CD8-positive, alpha-beta memory T cell (primary cell): ENCODE results near the gene EWSR1. TPM values are rescaled to one million over a fixed set of nuclear protein-coding genes. Genes with fewer than 3 reads are reported as not detected.
"Not testable (repeated sequence)": the region's sequence is repeated elsewhere in the genome, so short reads cannot be mapped to it uniquely, and the experiment has no call there.

Experiments used
- CTCF ChIA-PET: fragments of 350-600 bp; sonication (Branson Sonifier 250); formaldehyde crosslinking; loops from one replicate; lab custom pipeline; 2021; ENCODE audit warnings: antibody characterized with exemption; lab: Charles Lee
- POLR2A ChIA-PET: fragments of 350-600 bp; sonication (Branson Sonifier 250); formaldehyde crosslinking; loops from one replicate; lab custom pipeline; 2021; ENCODE audit warnings: antibody characterized with exemption; lab: Charles Lee
- DNase-seq, 5 donors: peaks; one replicate each; pipeline versions ENCODE4 v3.0.0 to v3.0.0-alpha.2; 2020 to 2022; ENCODE audit warnings: mixed read lengths in 1 of 5
- H3K27ac ChIP-seq: one replicate; pipeline ENCODE4 v1.7.0; 2013; ENCODE audit warnings: low read depth, mild to moderate bottlenecking, low read length, moderate library complexity
- H3K27me3 ChIP-seq: 2 replicates; pipeline ENCODE4 v1.7.0; 2013; ENCODE audit warnings: low read length, mild to moderate bottlenecking; ENCODE audit not compliant: insufficient read depth, poor library complexity, severe bottlenecking
- H3K36me3 ChIP-seq: 2 replicates; pipeline ENCODE4 v1.7.0; 2013; ENCODE audit warnings: mild to moderate bottlenecking, low read length, moderate library complexity; ENCODE audit not compliant: insufficient read depth
- H3K4me1 ChIP-seq: 2 replicates; pipeline ENCODE4 v1.7.0; 2013; ENCODE audit warnings: mild to moderate bottlenecking, low read length, moderate library complexity; ENCODE audit not compliant: insufficient read depth
- H3K4me3 ChIP-seq: 2 replicates; pipeline ENCODE4 v1.7.0; 2013; ENCODE audit warnings: mild to moderate bottlenecking, low read length
- H3K9me3 ChIP-seq: 2 replicates; pipeline ENCODE4 v1.7.0; 2013; ENCODE audit warnings: mild to moderate bottlenecking, low read length
- H3K27ac Mint-ChIP-seq, 8 donors: one replicate each; pipeline ENCODE4 v1.8.0; 2020 to 2021; ENCODE audit warnings: mixed read lengths in 8 of 8, mild to moderate bottlenecking in 6 of 8, inconsistent platforms in 3 of 8, moderate library complexity in 3 of 8
- H3K27me3 Mint-ChIP-seq, 2 donors: one replicate each; pipeline ENCODE4 v1.8.0; 2020 to 2021; ENCODE audit warnings: mixed read lengths in 2 of 2, mild to moderate bottlenecking in 1 of 2, moderate library complexity in 1 of 2
- H3K36me3 Mint-ChIP-seq, 3 donors: one replicate each; pipeline ENCODE4 v1.8.0; 2020 to 2021; ENCODE audit warnings: mixed read lengths in 3 of 3, inconsistent platforms in 1 of 3, mild to moderate bottlenecking in 1 of 3
- H3K4me1 Mint-ChIP-seq, 3 donors: one replicate each; pipeline ENCODE4 v1.8.0; 2020 to 2021; ENCODE audit warnings: mixed read lengths in 3 of 3, inconsistent platforms in 1 of 3, mild to moderate bottlenecking in 1 of 3
- H3K4me3 Mint-ChIP-seq, 7 donors: one replicate each; pipeline ENCODE4 v1.8.0; 2020 to 2021; ENCODE audit warnings: mixed read lengths in 7 of 7, mild to moderate bottlenecking in 6 of 7, moderate library complexity in 4 of 7, inconsistent platforms in 2 of 7
- H3K9me3 Mint-ChIP-seq, 5 donors: one replicate each; pipeline ENCODE4 v1.8.0; 2020 to 2022; ENCODE audit warnings: mixed read lengths in 5 of 5, mild to moderate bottlenecking in 3 of 5, moderate library complexity in 2 of 5, inconsistent platforms in 1 of 5
- polyA plus RNA-seq: library from polyadenylated mRNA; unstranded; fragments of 300-500 nt; fragmentation: Illumina TruSeq; gene quantifications from one replicate; pipeline ENCODE4 v1.2.3, GENCODE V29; 2021
- total RNA-seq, 2 experiments: library from RNA; stranded (reverse); gene quantifications; one replicate each; pipeline ENCODE4 v1.2.3, GENCODE V29; 2021

Gene EWSR1
- total and polyA plus RNA-seq, 3 experiments from 2014 or later = 219 to 327 (median 312) TPM

DNA sequence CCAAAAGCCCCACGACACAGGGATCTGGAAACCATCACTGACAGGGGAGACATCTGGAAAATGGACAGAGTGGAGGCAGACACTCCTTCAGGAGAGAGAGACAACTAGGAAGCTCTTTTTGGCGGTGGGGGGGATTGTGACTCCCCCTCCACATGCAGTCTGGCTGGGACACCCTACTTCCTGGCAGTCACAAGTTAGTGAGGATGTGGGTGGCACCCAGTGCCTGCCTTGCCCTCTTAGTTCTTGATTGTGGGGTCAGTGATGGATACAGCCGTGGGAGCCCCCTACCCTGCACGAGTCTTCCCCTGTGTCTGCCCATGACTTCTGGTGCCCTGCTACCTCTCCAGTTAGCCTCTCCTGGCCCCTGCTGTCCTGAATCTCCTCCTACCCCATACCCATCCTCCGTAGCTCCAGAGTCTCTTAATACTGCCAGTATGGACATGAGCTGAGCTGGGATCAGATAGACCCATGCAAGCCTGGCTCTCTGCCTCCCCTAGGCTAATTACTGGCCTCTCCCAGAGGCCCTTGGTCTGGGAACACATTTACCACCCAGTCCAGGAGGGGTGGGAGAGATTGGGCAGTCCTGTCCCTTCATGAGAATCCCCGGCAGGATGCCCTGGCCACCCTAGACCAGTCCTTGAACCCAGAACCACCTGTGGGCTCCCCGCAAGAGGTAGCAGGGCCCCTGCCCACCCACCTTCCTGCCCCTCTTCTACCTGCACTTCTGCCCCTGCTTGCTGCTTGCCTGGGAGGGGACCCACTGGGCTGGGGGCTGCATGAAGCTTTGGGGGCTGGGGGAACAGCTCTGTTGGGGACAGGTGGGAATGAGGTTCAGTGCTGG lies 23.1 kb upstream of the EWSR1 start:
- H3K36me3 Mint-ChIP-seq = peaks cover 0 to 12% (median 0%) of the 10 kb centered on the region in 3 donors
- peaks cover 0 to 11% (median 6%) of the 10 kb centered on the region in 5 donors for H3K9me3 Mint-ChIP-seq
- Histone ChIP-seq H3K27ac (no peak overlapping the region), H3K36me3 (no peaks in the 10 kb centered on the region), H3K27me3 (no peaks in the 10 kb centered on the region), H3K9me3 (no peaks in the 10 kb centered on the region), H3K4me3 (no peak overlapping the region), H3K4me1 (no peaks in the 10 kb centered on the region)
- peak in 1 of 5 donors; percentile 21 for DNase-seq
- H3K27ac Mint-ChIP-seq = no peak overlapping the region
- H3K4me3 Mint-ChIP-seq = no peak overlapping the region
- peaks cover 14 to 25% of the 10 kb centered on the region in 2 donors for H3K27me3 Mint-ChIP-seq
- POLR2A ChIA-PET = no interaction called here
- CTCF ChIA-PET = interaction anchor here (0.7 to 2.3 kb wide), 13 partner anchors 7 to 644 kb away, joined by 3 to 19 read pairs (median 4); partner anchors contain the start of gene EWSR1
- H3K4me1 Mint-ChIP-seq = peaks cover 0 to 2% (median 0%) of the 10 kb centered on the region in 3 donors

DNA sequence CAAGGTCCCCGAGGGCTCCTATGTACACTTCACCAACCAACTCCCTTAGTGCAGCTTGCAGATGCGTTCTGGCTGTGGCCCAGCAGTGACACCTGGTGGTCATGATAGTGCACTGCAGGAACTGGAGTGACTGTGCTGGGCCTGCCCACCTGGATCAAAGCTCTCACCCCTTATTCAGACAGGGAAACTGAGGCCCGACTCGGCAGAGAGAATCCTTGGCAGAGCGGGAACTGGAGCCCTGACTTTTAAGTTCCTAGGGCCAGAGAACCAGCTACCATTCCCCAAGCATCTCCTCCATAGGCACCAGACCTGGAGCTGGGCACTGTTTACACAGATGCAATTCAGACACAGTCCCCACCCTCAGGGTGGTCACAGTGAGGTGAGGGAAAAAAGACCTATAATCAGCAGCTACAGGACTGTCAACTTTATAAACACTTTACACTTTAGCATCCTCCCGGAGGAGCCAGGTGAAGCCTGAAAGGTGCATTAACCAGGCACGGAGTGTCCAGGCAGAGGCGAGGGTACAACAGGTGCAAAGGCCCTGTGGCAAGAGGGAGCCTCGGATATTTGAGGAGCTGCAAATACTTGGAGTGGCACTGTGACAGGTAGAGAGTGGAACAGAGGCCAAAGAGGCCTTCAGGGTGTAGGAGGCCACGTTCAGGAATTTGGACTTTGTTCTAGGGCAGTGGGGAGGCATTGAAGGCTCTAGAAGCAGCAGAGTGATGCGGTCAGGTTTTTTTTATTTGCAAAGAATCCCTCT lies 22.3 kb upstream of the EWSR1 start:
- Histone ChIP-seq H3K4me1 (no peaks in the 10 kb centered on the region), H3K36me3 (no peaks in the 10 kb centered on the region), H3K27me3 (no peaks in the 10 kb centered on the region), H3K4me3 (no peak overlapping the region), H3K27ac (no peak overlapping the region), H3K9me3 (no peaks in the 10 kb centered on the region)
- Mint-ChIP-seq H3K4me1 (peaks cover 0 to 2% (median 0%) of the 10 kb centered on the region in 3 donors), H3K36me3 (peaks cover 0 to 9% (median 0%) of the 10 kb centered on the region in 3 donors), H3K27me3 (peaks cover 14 to 25% of the 10 kb centered on the region in 2 donors), H3K4me3 (no peak overlapping the region), H3K9me3 (peaks cover 0 to 11% (median 6%) of the 10 kb centered on the region in 5 donors), H3K27ac (no peak overlapping the region)
- POLR2A ChIA-PET = no interaction called here
- DNase-seq = peak; percentile 46 to 74 (median 52)
- CTCF ChIA-PET = interaction anchor here (0.7 to 2.3 kb wide), 14 partner anchors 8 to 645 kb away, joined by 3 to 19 read pairs (median 4); partner anchors contain the start of gene EWSR1

DNA sequence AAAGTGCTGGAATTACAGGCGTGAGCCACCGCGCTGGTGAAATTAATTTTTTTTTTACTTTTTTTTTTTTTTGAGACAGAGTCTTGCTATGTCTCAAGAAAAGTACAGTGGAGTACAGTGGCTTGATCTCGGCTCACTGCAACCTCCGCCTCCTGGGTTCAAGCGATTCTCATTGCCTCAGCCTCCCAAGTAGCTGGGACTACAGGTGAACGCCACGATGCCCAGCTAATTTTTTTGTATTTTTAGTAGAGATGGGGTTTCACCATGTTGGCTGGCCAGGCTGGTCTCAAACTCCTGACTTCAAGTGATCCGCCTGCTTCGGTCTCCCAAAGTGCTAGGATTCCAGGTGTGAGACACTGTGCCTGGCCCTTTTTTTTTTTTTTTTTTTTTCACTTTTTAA lies 20.2 kb upstream of the EWSR1 start:
- H3K9me3 Mint-ChIP-seq, H3K4me1 Mint-ChIP-seq, H3K36me3 Mint-ChIP-seq, DNase-seq, H3K36me3 ChIP-seq, H3K4me3 Mint-ChIP-seq, H3K27ac ChIP-seq, H3K4me1 ChIP-seq, H3K27me3 ChIP-seq, H3K9me3 ChIP-seq, H3K4me3 ChIP-seq, POLR2A ChIA-PET, H3K27ac Mint-ChIP-seq: not testable (repeated sequence)
- H3K27me3 Mint-ChIP-seq = peaks cover 13 to 16% of the 10 kb centered on the region in 2 donors
- CTCF ChIA-PET = interaction anchor here (0.6 kb wide), 1 partner anchor 392 kb away, joined by 3 read pairs; no protein-coding TSS in a partner anchor

DNA sequence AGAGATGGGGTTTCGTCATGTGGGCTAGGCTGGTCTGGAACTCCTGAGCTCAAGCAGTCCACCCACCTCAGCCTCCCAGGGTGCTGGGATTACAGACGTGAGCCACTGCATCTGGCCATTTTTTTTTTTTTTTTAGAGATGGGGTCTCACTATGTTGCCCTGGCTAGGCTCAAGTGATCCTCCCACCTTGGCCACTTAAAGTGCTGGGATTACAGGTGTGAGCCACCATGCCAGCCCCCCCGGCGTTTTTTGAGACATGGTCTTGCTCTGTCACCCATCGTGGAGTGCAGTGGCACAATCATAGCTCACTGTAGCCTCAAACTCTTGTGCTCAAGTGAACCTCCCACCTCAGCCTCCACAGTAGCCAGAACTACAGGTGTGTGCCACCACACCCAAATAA lies 16.8 kb upstream of the EWSR1 start:
- H3K9me3 ChIP-seq = no peaks in the 10 kb centered on the region
- H3K4me1 ChIP-seq = no peaks in the 10 kb centered on the region
- H3K27ac ChIP-seq = no peak overlapping the region
- Mint-ChIP-seq H3K27me3 (peaks cover 4 to 7% of the 10 kb centered on the region in 2 donors), H3K4me3 (no peak overlapping the region), H3K9me3 (no peaks in the 10 kb centered on the region), H3K36me3 (no peaks in the 10 kb centered on the region), H3K4me1 (no peaks in the 10 kb centered on the region), H3K27ac (no peak overlapping the region)
- DNase-seq = no peak
- ChIA-PET POLR2A (no interaction called here), CTCF (interaction anchor here (1.7 kb wide), 1 partner anchor 28 kb away, joined by 4 read pairs; no protein-coding TSS in a partner anchor)
- no peaks in the 10 kb centered on the region for H3K27me3 ChIP-seq
- no peaks in the 10 kb centered on the region for H3K36me3 ChIP-seq
- no peak overlapping the region for H3K4me3 ChIP-seq

DNA sequence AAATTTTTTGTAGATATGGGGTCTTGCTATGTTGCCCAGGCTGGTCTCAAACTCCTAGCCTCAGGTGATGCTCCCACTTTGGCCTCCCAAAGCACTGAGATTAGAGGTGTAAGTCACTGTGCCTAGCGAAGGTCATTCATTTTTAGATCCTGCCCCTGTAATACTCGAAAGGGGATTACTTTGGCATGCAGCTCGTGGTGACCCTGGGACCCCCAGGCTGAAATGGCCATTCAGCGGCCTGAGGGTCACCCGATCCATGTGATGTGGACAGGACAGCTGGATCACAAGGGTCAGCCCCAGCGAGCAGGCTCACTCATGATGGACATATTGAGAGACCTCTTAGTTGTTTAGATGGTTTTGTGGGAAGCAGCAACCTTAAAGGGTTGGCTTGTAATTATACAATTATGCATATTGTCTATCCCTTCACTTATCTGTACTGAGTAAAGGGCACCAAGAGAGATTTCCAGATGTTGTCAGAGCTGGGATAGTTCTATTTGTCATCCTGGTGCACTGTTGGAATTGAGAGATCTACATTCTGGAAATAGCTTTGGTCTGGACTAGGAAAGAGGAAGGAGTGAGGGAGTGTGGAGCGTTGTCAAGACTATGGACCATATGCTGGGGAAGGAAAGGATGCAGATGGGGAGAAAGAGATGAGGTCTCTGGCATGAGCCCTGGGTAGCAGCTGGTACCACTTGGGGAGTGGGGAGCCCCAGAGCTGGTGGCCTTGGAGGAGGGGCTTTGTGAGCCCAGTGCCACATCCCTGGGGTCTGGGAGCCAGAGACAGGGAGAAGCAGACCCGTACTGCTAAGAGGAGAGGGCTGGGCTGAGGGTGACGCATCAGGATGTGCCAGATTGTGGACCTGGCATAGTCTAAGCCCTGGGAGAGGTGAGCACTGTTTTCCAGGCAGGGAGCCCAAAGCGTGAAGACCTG lies 15.8 kb upstream of the EWSR1 start:
- POLR2A ChIA-PET = no interaction called here
- H3K36me3 ChIP-seq = no peaks in the 10 kb centered on the region
- no peak overlapping the region for H3K27ac ChIP-seq
- no peaks in the 10 kb centered on the region for H3K9me3 Mint-ChIP-seq
- H3K4me3 Mint-ChIP-seq = no peak overlapping the region
- H3K4me1 Mint-ChIP-seq = no peaks in the 10 kb centered on the region
- H3K27ac Mint-ChIP-seq = no peak overlapping the region
- peaks cover 4 to 7% of the 10 kb centered on the region in 2 donors for H3K27me3 Mint-ChIP-seq
- DNase-seq = no peak
- no peaks in the 10 kb centered on the region for H3K4me1 ChIP-seq
- no peaks in the 10 kb centered on the region for H3K27me3 ChIP-seq
- H3K4me3 ChIP-seq = no peak overlapping the region
- H3K36me3 Mint-ChIP-seq = no peaks in the 10 kb centered on the region
- CTCF ChIA-PET = no interaction called here
- H3K9me3 ChIP-seq = no peaks in the 10 kb centered on the region

DNA sequence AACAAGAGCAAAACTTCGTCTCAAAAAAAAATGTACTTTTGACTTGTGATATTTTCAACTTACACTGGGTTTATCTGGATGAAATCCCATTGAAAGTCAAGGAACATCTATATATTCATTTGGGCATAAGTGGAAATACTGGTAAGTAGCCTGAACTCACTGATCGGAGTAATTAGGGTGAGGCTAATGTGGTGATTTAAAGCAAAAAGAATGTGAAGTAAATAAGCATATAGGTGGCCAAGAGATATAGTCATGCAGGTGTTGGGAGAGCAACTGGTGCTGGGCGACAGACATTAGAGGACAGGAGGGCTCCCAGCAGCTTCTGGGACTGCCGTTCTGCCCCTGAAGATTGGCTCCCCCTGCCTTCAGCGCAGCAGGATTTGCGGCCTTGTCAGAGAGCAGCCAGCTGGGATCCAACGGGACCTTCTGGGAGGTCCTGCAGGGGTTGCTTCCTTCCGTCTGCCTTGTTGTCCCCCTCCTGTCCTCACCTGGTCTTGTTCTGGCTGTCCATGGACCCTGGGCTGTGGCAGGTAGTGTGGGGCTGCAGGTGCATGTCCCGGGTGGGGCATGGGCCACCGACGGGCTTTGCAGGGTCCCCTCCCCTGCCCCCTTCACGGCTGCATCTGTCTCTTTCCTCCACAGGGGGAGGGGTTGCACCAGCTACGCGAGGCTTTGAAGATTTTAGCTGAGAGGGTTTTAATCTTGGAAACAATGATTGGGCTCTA lies 14.3 kb upstream of the EWSR1 start:
- no peak for DNase-seq
- Mint-ChIP-seq H3K4me1 (no peaks in the 10 kb centered on the region), H3K27me3 (peaks cover 4 to 7% of the 10 kb centered on the region in 2 donors), H3K4me3 (no peak overlapping the region), H3K9me3 (no peaks in the 10 kb centered on the region), H3K36me3 (no peaks in the 10 kb centered on the region), H3K27ac (peak overlapping the region in 1 of 8 donors; percentile 10)
- ChIA-PET CTCF (no interaction called here), POLR2A (no interaction called here)
- H3K27me3 ChIP-seq = no peaks in the 10 kb centered on the region
- H3K9me3 ChIP-seq = no peaks in the 10 kb centered on the region
- H3K4me1 ChIP-seq = no peaks in the 10 kb centered on the region
- H3K27ac ChIP-seq = no peak overlapping the region
- H3K4me3 ChIP-seq = no peak overlapping the region
- H3K36me3 ChIP-seq = no peaks in the 10 kb centered on the region

DNA sequence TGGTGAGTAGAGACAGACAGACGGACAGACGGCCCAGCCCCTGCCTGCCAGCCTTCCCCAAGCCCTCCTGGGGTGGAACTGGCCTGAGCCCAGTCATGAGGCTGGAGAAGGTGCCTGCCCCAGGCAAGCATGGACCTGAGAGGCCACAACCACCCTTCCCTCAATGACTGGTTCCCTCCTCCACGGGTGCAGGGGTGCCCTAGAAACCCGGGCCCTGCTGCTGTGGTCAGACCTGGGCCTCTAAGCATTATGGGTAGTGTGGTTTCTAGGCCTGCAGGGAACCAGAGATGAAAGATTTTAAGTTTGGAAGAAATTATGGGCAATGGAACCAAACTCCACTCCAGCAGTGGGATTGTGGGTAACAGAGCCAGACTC lies 13.8 kb upstream of the EWSR1 start:
- Mint-ChIP-seq H3K36me3 (no peaks in the 10 kb centered on the region), H3K27me3 (peaks cover 4 to 7% of the 10 kb centered on the region in 2 donors), H3K9me3 (peaks cover 0 to 1% (median 0%) of the 10 kb centered on the region in 5 donors), H3K4me3 (no peak overlapping the region), H3K27ac (peak overlapping the region in 1 of 8 donors; percentile 10), H3K4me1 (no peaks in the 10 kb centered on the region)
- Histone ChIP-seq H3K4me3 (no peak overlapping the region), H3K36me3 (no peaks in the 10 kb centered on the region), H3K27me3 (no peaks in the 10 kb centered on the region), H3K9me3 (no peaks in the 10 kb centered on the region), H3K4me1 (no peaks in the 10 kb centered on the region), H3K27ac (no peak overlapping the region)
- ChIA-PET CTCF (no interaction called here), POLR2A (no interaction called here)
- DNase-seq = no peak
